ENCODE results near the gene PAIP2B. TPM values are rescaled to one million over a fixed set of nuclear protein-coding genes. Genes with fewer than 3 reads are reported as not detected.

The PAIP2B gene
- total and polyA plus RNA-seq, 4 donors, result 14.0 to 42.3 (median 19.5) TPM

DNA sequence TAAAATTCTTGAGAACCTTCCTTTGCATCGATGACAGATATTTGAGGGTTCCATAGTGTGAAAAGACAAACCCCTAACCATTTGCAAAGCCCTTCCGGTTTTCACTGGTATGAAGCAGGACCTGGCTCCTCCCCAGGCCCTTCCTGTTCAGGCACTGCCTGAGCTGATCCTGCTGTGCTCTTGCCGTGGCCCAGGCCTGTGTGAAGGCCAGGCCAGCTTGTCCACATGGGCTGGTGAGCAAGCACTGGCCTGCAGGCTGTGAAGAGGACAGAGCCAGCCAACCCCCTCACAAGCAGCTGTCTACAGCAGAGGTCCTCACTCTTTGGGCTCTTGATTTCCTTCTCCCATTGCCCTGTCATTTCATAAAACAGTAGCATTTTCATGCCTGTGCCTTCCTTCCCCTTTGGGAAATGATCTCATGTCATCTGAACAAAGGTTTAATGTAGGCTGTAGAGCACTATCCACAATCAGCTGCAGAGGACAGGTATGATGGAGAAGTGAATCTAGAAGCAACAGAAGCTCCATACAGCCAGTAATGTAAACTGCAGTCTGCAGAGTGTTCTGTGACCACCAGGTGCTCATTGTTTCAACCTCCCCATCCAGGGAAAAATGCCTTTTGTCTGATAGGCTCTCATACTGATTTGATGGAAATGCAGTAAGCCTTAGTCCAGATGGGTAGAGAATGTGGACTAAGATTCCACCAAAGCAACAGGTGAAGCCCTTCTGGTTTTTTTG, 76.7 kb downstream of the PAIP2B start:
- 56% methylated on average over 2 of the region's 3 CpGs for WGBS (ENCODE audit: insufficient coverage)
- no peak overlapping the region for H3K27ac ChIP-seq (ENCODE audit: low read depth, low read length)

DNA sequence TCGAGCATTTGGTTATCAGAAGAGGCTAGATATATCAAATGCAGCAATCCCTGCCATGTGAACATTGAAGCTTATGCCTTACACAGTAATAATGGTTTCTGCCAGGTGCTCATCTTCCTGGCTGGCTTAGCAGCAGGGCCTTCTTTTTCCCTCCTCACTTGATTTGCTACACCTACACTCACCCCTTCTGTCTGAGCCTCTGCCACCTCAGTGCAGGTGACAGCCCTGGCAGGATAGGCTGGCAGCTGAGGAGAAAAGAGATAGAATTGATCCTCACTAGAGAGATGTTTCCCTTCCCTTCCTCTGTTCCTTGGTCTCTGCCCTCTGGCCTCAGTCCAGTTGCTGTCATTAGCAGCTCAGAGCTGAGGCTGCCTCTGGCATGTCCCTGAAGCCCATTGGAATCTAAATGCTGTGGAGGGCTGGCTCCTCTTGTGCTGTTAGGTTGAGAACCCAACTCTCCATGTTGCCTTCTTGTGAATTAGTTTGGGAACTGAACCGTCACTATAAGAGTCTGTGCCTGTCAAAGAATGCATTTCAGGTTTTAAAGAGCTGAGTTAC, 78.3 kb downstream of the PAIP2B start:
- Histone ChIP-seq H3K4me1 (ENCODE audit: control insufficient read depth, insufficient read depth, low read length) (peaks cover under 1% of the 10 kb centered on the region), H3K9me3 (ENCODE audit: control insufficient read depth, insufficient read depth, low read length) (no peaks in the 10 kb centered on the region), H3K36me3 (ENCODE audit: control insufficient read depth, insufficient read depth, low read length) (peaks cover 41% of the 10 kb centered on the region), H3K27ac (ENCODE audit: low read depth, low read length) (no peak overlapping the region), H3K27me3 (ENCODE audit: control insufficient read depth, insufficient read depth, low read length) (no peaks in the 10 kb centered on the region), H3K4me3 (ENCODE audit: low read depth, low read length) (no peak overlapping the region)
- 69% methylated on average over 1 of the region's 2 CpGs for WGBS (ENCODE audit: insufficient coverage)
- no peak for DNase-seq (ENCODE audit: low read depth in 4 of 6, low spot score in 6 of 6)

More for the DNA sequence above, 76.7 kb downstream of the PAIP2B start:
- Histone ChIP-seq H3K27me3 (ENCODE audit: control insufficient read depth, insufficient read depth, low read length) (no peaks in the 10 kb centered on the region), H3K9me3 (ENCODE audit: control insufficient read depth, insufficient read depth, low read length) (no peaks in the 10 kb centered on the region), H3K4me1 (ENCODE audit: control insufficient read depth, insufficient read depth, low read length) (peaks cover 4% of the 10 kb centered on the region), H3K36me3 (ENCODE audit: control insufficient read depth, insufficient read depth, low read length) (peaks cover 27% of the 10 kb centered on the region), H3K4me3 (ENCODE audit: low read depth, low read length) (no peak overlapping the region)
- DNase-seq (ENCODE audit: low read depth in 4 of 6, low spot score in 6 of 6), result no peak

DNA sequence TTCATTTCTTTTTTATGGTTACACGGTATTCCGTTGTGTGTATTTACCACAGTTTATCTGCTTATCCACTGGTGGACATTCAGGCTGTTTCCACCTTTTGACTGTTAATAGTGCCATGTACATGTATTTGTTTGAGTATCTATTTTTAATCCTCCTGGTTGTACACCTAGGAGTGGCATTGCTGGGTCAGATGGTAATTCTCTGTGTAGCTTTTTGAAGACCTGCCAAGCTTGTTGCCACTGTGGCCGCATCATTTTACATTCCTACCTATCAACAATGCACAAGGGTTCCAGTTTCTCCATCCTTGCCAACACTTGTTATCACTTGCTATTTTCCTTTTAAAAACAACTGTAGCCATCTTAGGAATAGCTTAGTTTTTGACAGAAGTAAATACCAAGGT, 83.1 kb downstream of the PAIP2B start:
- Histone ChIP-seq H3K27me3 (ENCODE audit: control insufficient read depth, insufficient read depth, low read length) (no peaks in the 10 kb centered on the region), H3K9me3 (ENCODE audit: control insufficient read depth, insufficient read depth, low read length) (no peaks in the 10 kb centered on the region), H3K36me3 (ENCODE audit: control insufficient read depth, insufficient read depth, low read length) (peaks cover 51% of the 10 kb centered on the region), H3K4me1 (ENCODE audit: control insufficient read depth, insufficient read depth, low read length) (no peaks in the 10 kb centered on the region), H3K27ac (ENCODE audit: low read depth, low read length) (no peak overlapping the region), H3K4me3 (ENCODE audit: low read depth, low read length) (no peak overlapping the region)
- DNase-seq (ENCODE audit: low read depth in 4 of 6, low spot score in 6 of 6), result no peak
- WGBS (ENCODE audit: insufficient coverage), result 100% methylated on average over 2 of the region's 3 CpGs

DNA sequence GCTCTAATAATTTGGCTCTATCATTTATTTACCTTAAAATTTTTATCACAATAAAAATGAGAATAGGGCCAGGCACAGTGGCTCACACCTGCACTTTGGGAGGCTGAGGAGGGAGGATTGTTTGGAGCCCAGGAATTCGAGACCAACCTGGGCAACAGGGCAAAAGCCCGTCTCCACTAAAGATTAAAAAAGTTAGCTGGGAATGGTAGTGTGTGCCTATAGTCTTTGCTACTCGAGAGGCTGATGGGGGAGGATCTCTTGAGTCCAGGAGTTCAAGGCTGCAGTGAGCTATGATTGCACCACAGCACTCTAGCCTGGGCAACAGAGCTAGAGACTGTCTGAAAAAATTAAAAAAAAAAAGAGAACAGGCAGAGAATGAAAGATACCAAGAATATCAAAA, 90.7 kb downstream of the PAIP2B start:
- Histone ChIP-seq H3K4me1 (ENCODE audit: control insufficient read depth, insufficient read depth, low read length) (peaks cover 3% of the 10 kb centered on the region), H3K27me3 (ENCODE audit: control insufficient read depth, insufficient read depth, low read length) (no peaks in the 10 kb centered on the region), H3K9me3 (ENCODE audit: control insufficient read depth, insufficient read depth, low read length) (no peaks in the 10 kb centered on the region), H3K4me3 (ENCODE audit: low read depth, low read length) (no peak overlapping the region), H3K36me3 (ENCODE audit: control insufficient read depth, insufficient read depth, low read length) (peaks cover 41% of the 10 kb centered on the region), H3K27ac (ENCODE audit: low read depth, low read length) (no peak overlapping the region)
- 100% methylated on average over 2 of the region's 3 CpGs for WGBS (ENCODE audit: insufficient coverage)
- DNase-seq (ENCODE audit: low read depth in 4 of 6, low spot score in 6 of 6), result no peak

DNA sequence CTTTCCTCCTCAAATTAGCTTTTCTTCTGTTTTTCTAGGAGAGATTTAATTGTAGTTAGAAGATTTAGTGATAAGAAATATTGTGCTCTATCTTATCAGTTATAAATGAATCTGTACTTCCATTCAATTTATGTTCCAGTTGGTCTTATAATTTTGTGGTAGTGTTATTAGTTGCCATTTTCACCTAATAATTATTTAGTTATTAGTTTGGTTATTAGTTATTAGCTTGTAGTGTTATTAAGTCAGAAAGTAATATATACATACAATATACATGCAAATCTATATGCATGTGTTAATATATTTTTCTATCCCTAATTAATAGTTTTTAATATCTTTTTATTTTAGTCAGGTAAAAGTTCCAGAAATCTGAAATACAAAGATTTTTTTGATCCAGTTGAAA, 93.3 kb downstream of the PAIP2B start:
- Histone ChIP-seq H3K4me3 (ENCODE audit: low read depth, low read length) (no peak overlapping the region), H3K36me3 (ENCODE audit: control insufficient read depth, insufficient read depth, low read length) (peaks cover 27% of the 10 kb centered on the region), H3K4me1 (ENCODE audit: control insufficient read depth, insufficient read depth, low read length) (peaks cover 5% of the 10 kb centered on the region), H3K27me3 (ENCODE audit: control insufficient read depth, insufficient read depth, low read length) (no peaks in the 10 kb centered on the region), H3K9me3 (ENCODE audit: control insufficient read depth, insufficient read depth, low read length) (no peaks in the 10 kb centered on the region), H3K27ac (ENCODE audit: low read depth, low read length) (no peak overlapping the region)
- DNase-seq (ENCODE audit: low read depth in 4 of 6, low spot score in 6 of 6), result no peak

Small RNAs within 50 kb of the gene (small RNA-seq; reads per million reads assigned to genes)
- not detected for gene AC007881.1 (ENCODE audit: low replicate concordance)

Other genes with a start within 250 kb of the PAIP2B start
- gene ANKRD53, start 248.5 kb downstream of the PAIP2B start, total RNA-seq, result 1 to 10 TPM in 1 of 2 donors, under 1 TPM in 1; 0.69 to 2.5 TPM
- 1 to 10 TPM; 4.9 to 6.8 TPM for gene ANKRD53, start 248.5 kb downstream of the PAIP2B start, polyA plus RNA-seq (ENCODE audit: insufficient read length in 2 of 2)
- 10 to 100 TPM; 25.2 to 26.0 TPM for gene TEX261, start 232.2 kb downstream of the PAIP2B start, total RNA-seq
- 10 to 100 TPM; 61.0 to 61.7 TPM for gene TEX261, start 232.2 kb downstream of the PAIP2B start, polyA plus RNA-seq (ENCODE audit: insufficient read length in 2 of 2)
- gene NAGK, start 158.5 kb downstream of the PAIP2B start, total RNA-seq, result 10 to 100 TPM; 41.2 to 92.6 TPM
- gene NAGK, start 158.5 kb downstream of the PAIP2B start, polyA plus RNA-seq (ENCODE audit: insufficient read length in 2 of 2), result 100 to 1,000 TPM; 121 to 147 TPM
- 10 to 100 TPM; 22.2 to 23.9 TPM for gene MCEE, start 96.9 kb downstream of the PAIP2B start, total RNA-seq
- 10 to 100 TPM; 14.6 to 18.7 TPM for gene MCEE, start 96.9 kb downstream of the PAIP2B start, polyA plus RNA-seq (ENCODE audit: insufficient read length in 2 of 2)
- gene MPHOSPH10, start 96.5 kb downstream of the PAIP2B start, total RNA-seq, result 10 to 100 TPM; 19.5 to 22.5 TPM
- gene MPHOSPH10, start 96.5 kb downstream of the PAIP2B start, polyA plus RNA-seq (ENCODE audit: insufficient read length in 2 of 2), result 10 to 100 TPM; 33.9 to 37.7 TPM
- 100 to 1,000 TPM; 258 to 317 TPM for gene ZNF638, start 104.7 kb upstream of the PAIP2B start, total RNA-seq
- gene ZNF638, start 104.7 kb upstream of the PAIP2B start, polyA plus RNA-seq (ENCODE audit: insufficient read length in 2 of 2), result 100 to 1,000 TPM; 193 to 194 TPM
- gene DYSF, start 226.5 kb upstream of the PAIP2B start, total RNA-seq, result 10 to 100 TPM in 1 of 2 donors, 1 to 10 TPM in 1; 3.5 to 12.0 TPM
- 1 to 10 TPM; 6.5 to 6.8 TPM for gene DYSF, start 226.5 kb upstream of the PAIP2B start, polyA plus RNA-seq (ENCODE audit: insufficient read length in 2 of 2)

Data from spinal cord (tissue), 10 donors.